HG02798 (cell line): ENCODE results near the gene ITGB4.
A peak's percentile ranks its signal among the peaks of the same experiment; 100 is the strongest.

Experiments used
- ATAC-seq: cut with Tn5 transposase; IDR thresholded peaks from one replicate; pipeline ENCODE4 v1.9.1; 2021; ENCODE audit warnings: mild to moderate bottlenecking; ENCODE audit not compliant: unreplicated experiment, poor library complexity

ITGB4 gene

GRCh38 chr17:75729351-75729750 is 8.1 kb downstream of the ITGB4 start:
- no peak for ATAC-seq

- ATAC-seq = no peak
These were observed 8.8 kb downstream of the ITGB4 start for GRCh38 chr17:75730065-75730464.

- no peak for ATAC-seq
These were observed 9.9 kb downstream of the ITGB4 start for GRCh38 chr17:75731086-75731715.

GRCh38 chr17:75731716-75732498 is 10.6 kb downstream of the ITGB4 start:
- no peak for ATAC-seq

GRCh38 chr17:75733471-75733870 is 12.2 kb downstream of the ITGB4 start:
- ATAC-seq = no peak

- no peak for ATAC-seq
These were observed 13.5 kb downstream of the ITGB4 start for GRCh38 chr17:75734674-75735294.

- ATAC-seq = no peak
These were observed 15.0 kb downstream of the ITGB4 start for GRCh38 chr17:75736173-75736835.

- no peak for ATAC-seq
These were observed 16.1 kb downstream of the ITGB4 start for GRCh38 chr17:75737133-75737962.

GRCh38 chr17:75738218-75738802 is 17.1 kb downstream of the ITGB4 start:
- ATAC-seq = no peak

- ATAC-seq = no peak
These were observed 17.9 kb downstream of the ITGB4 start for GRCh38 chr17:75739174-75739573.

- ATAC-seq = no peak
These were observed 18.5 kb downstream of the ITGB4 start for GRCh38 chr17:75739801-75740200.

GRCh38 chr17:75740215-75740614 is 19.0 kb downstream of the ITGB4 start:
- ATAC-seq = no peak

- no peak for ATAC-seq
These were observed 19.4 kb downstream of the ITGB4 start for GRCh38 chr17:75740631-75741077.

GRCh38 chr17:75742337-75742736 is 21.1 kb downstream of the ITGB4 start:
- ATAC-seq = no peak

- ATAC-seq = no peak
These were observed 22.5 kb downstream of the ITGB4 start for GRCh38 chr17:75743625-75744206.

GRCh38 chr17:75748706-75749105 is 27.4 kb downstream of the ITGB4 start:
- ATAC-seq = no peak

- peak; percentile 50 for ATAC-seq
These were observed 28.5 kb downstream of the ITGB4 start for GRCh38 chr17:75749545-75750389.

- no peak for ATAC-seq
These were observed 29.6 kb downstream of the ITGB4 start for GRCh38 chr17:75750661-75751423.
